Pancreas (tissue), 10 donors: ENCODE measurements around the gene PAWR. TPM values are rescaled to one million over a fixed set of nuclear protein-coding genes. Genes with fewer than 3 reads are reported as not detected.

Source experiments
- ATAC-seq, 4 donors: fragments of 200-7000 bp; cut with Tn5 transposase; one replicate each; pipeline versions ENCODE4 v1.8.0 to v1.9.1; 2020; ENCODE audit warnings: mild to moderate bottlenecking in 4 of 4, moderate library complexity in 4 of 4
- DNase-seq, 6 donors: peaks; one replicate each; pipeline ENCODE4 v3.0.0-alpha.2; 2020
- FAIRE-seq: peaks from 2 replicates; lab custom pipeline; 2012; peaks lifted over from hg19 to GRCh38; lab: Jason Lieb, UNC
- H3K27ac ChIP-seq, 4 donors: fragments of 200-600 bp; sonication (generic); 1 replicate in 3 of 4; 2 replicates in 1 of 4; pipeline versions ENCODE4 v1.5.0 to v1.8.0; 2020
- H3K27me3 ChIP-seq, 4 donors: fragments of 200-600 bp; one replicate each; pipeline ENCODE4 v1.8.0; 2021
- H3K36me3 ChIP-seq, 3 donors: fragments of 200-600 bp; sonication (generic) in 1 of 3; one replicate each; pipeline versions ENCODE4 v1.5.0 to v1.8.0; 2020 to 2021
- H3K4me1 ChIP-seq, 3 donors: fragments of 200-600 bp; one replicate each; pipeline ENCODE4 v1.8.0; 2021
- H3K4me3 ChIP-seq, 4 donors: fragments of 200-600 bp; sonication (generic) in 2 of 4; one replicate each; pipeline versions ENCODE4 v1.5.0 to v1.8.0; 2020 to 2021
- H3K9me3 ChIP-seq, 4 donors: fragments of 200-600 bp; one replicate each; pipeline ENCODE4 v1.8.0; 2021
- CTCF ChIP-seq, 4 donors: fragments of 200-600 bp; sonication (generic) in 3 of 4; IDR thresholded peaks; one replicate each; pipeline versions ENCODE4 v1.5.0 to v1.8.0; 2021; ENCODE audit warnings: antibody characterized with exemption in 4 of 4
- WGBS, 2 donors: extraction: QIAGEN DNeasy Blood & Tissue Kit; methylation state at CpG; one replicate each; pipeline ENCODE4 v1.1.7; 2013; 5-methylcytosine and 5-hydroxymethylcytosine counted together
- intact Hi-C, 3 donors: fragments of 100-400 bp; cut with DNase I; formaldehyde crosslinking; loops; one replicate each; pipeline versions ENCODE4 v1.11.1 to v1.14.2; 2022
- polyA plus RNA-seq, 2 donors: library from polyadenylated mRNA; stranded (reverse); fragments of 200-250 nt; gene quantifications; one replicate each; pipeline ENCODE4 v1.2.3, GENCODE V29; 2013
- total RNA-seq, 6 donors: library from RNA; stranded (reverse); fragmentation: NEBNext Ultra II Directional in 4 of 6; extraction: Animal tissue kit (Norgen Biotek cat#: 25700) in 4 of 6; gene quantifications; one replicate each; pipeline versions ENCODE4 v1.2.1 to v1.2.4, GENCODE V29; 2021 to 2023
- donor health status: healthy with polysubstance abuse.
- donor health status: DM: no; HTN: no; CAD: no; lungs with moderate emphysema.
- donor health status: DM: no; HTN: no; CAD: no.
- donor health status: control.
- donor health status: control.
- donor health status: Bipolar disorder and iron deficiency.
- donor health status: DM: yes; HTN: yes; CAD: no.
- donor health status: DM: no; HTN: no; CAD: no.
- donor health status: DM: no; HTN: no; CAD: no.
- donor health status: DM: yes; HTN: yes; CAD: no.

The PAWR gene
- total and polyA plus RNA-seq, 8 donors, result 18.8 to 64.4 (median 37.3) TPM

GRCh38 chr12:79682593-79682992 is 8.2 kb downstream of the PAWR start:
- FAIRE-seq (no peak), DNase-seq (no peak), ATAC-seq (no peak)
- no peak overlapping the region for H3K27ac ChIP-seq
- no peaks in the 10 kb centered on the region for H3K9me3 ChIP-seq
- TF ChIP-seq CTCF (IDR thresholded peaks at IDR 0.05), result no peak
- H3K27me3 ChIP-seq, result no peaks in the 10 kb centered on the region
- intact Hi-C loops, result no loop called here
- 37 to 45% methylated on average over 1 of the region's 1 CpG for WGBS, 2 donors
- peaks cover 6 to 40% (median 31%) of the 10 kb centered on the region in 3 donors for H3K4me1 ChIP-seq
- H3K36me3 ChIP-seq, result no peaks in the 10 kb centered on the region
- H3K4me3 ChIP-seq, result no peak overlapping the region

- intact Hi-C loops, result no loop called here
- H3K4me1 ChIP-seq, result peaks cover 13 to 38% (median 34%) of the 10 kb centered on the region in 3 donors
- no peak for FAIRE-seq
- peak in 1 of 4 donors; percentile 23 for ATAC-seq
- no peaks in the 10 kb centered on the region for H3K9me3 ChIP-seq
- WGBS, 2 donors, result 90 to 99% methylated on average over 2 of the region's 2 CpGs
- H3K36me3 ChIP-seq, result no peaks in the 10 kb centered on the region
- no peak overlapping the region for H3K4me3 ChIP-seq
- H3K27me3 ChIP-seq, result no peaks in the 10 kb centered on the region
- H3K27ac ChIP-seq, result no peak overlapping the region
- DNase-seq, result no peak
- no peak for TF ChIP-seq CTCF (IDR thresholded peaks at IDR 0.05)
Observed at GRCh38 chr12:79681008-79681590, 9.7 kb downstream of the PAWR start.

- TF ChIP-seq CTCF (IDR thresholded peaks at IDR 0.05), result no peak
- Histone ChIP-seq H3K4me1 (peaks cover 13 to 32% (median 29%) of the 10 kb centered on the region in 3 donors), H3K9me3 (no peaks in the 10 kb centered on the region), H3K4me3 (no peak overlapping the region), H3K27me3 (no peaks in the 10 kb centered on the region), H3K36me3 (no peaks in the 10 kb centered on the region), H3K27ac (no peak overlapping the region)
- 89 to 90% methylated on average over 4 of the region's 4 CpGs for WGBS, 2 donors
- ATAC-seq (no peak), DNase-seq (no peak), FAIRE-seq (no peak)
- intact Hi-C loops, result no loop called here
Observed at GRCh38 chr12:79680051-79680450, 10.7 kb downstream of the PAWR start.

GRCh38 chr12:79678306-79678705 is 12.5 kb downstream of the PAWR start:
- intact Hi-C loops, result no loop called here
- H3K4me3 ChIP-seq, result no peak overlapping the region
- ATAC-seq (no peak), DNase-seq (no peak), FAIRE-seq (no peak)
- H3K27me3 ChIP-seq, result no peaks in the 10 kb centered on the region
- TF ChIP-seq CTCF (IDR thresholded peaks at IDR 0.05), result no peak
- peaks cover 10 to 23% (median 18%) of the 10 kb centered on the region in 3 donors for H3K4me1 ChIP-seq
- no peaks in the 10 kb centered on the region for H3K9me3 ChIP-seq
- H3K36me3 ChIP-seq, result no peaks in the 10 kb centered on the region
- H3K27ac ChIP-seq, result no peak overlapping the region

- Histone ChIP-seq H3K4me3 (no peak overlapping the region), H3K27me3 (no peaks in the 10 kb centered on the region), H3K36me3 (no peaks in the 10 kb centered on the region), H3K9me3 (no peaks in the 10 kb centered on the region), H3K27ac (no peak overlapping the region), H3K4me1 (peaks cover 10 to 23% (median 13%) of the 10 kb centered on the region in 3 donors)
- intact Hi-C loops, result no loop called here
- DNase-seq, result no peak
- WGBS, 2 donors, result 50 to 59% methylated on average over 2 of the region's 2 CpGs
- FAIRE-seq, result peak; percentile 20
- no peak for ATAC-seq
- TF ChIP-seq CTCF (IDR thresholded peaks at IDR 0.05), result no peak
Observed at GRCh38 chr12:79677672-79678071, 13.1 kb downstream of the PAWR start.
